Liver (tissue), 9 donors: ENCODE results near the gene XYLT1. TPM values are rescaled to one million over a fixed set of nuclear protein-coding genes. Genes with fewer than 3 reads are reported as not detected.

ENCODE experiments used
- DNase-seq: peaks from one replicate; pipeline ENCODE4 v3.0.0-alpha.2; 2017; ENCODE audit warnings: low spot score
- H3K27ac ChIP-seq, 2 donors: one replicate each; pipeline ENCODE4 v1.7.0; 2013; ENCODE audit warnings: inconsistent platforms in 2 of 2, low read length in 2 of 2, control low read depth in 1 of 2, low read depth in 1 of 2, mild to moderate bottlenecking in 1 of 2
- H3K27me3 ChIP-seq, 4 donors: one replicate each; pipeline versions ENCODE4 v1.6.1 to v1.7.0; 2013; ENCODE audit warnings: low read length in 3 of 4, inconsistent platforms in 1 of 4, mild to moderate bottlenecking in 1 of 4, moderate library complexity in 1 of 4; ENCODE audit not compliant: control insufficient read depth in 4 of 4, insufficient read depth in 4 of 4
- H3K36me3 ChIP-seq, 4 donors: one replicate each; pipeline versions ENCODE4 v1.6.1 to v1.7.0; 2013; ENCODE audit warnings: low read length in 3 of 4, mild to moderate bottlenecking in 3 of 4, low read depth in 1 of 4, moderate library complexity in 1 of 4; ENCODE audit not compliant: control insufficient read depth in 4 of 4, insufficient read depth in 3 of 4
- H3K4me1 ChIP-seq, 4 donors: one replicate each; pipeline versions ENCODE4 v1.6.1 to v1.7.0; 2013; ENCODE audit warnings: low read length in 3 of 4, mild to moderate bottlenecking in 3 of 4, moderate library complexity in 1 of 4; ENCODE audit not compliant: control insufficient read depth in 4 of 4, insufficient read depth in 4 of 4
- H3K4me3 ChIP-seq, 3 donors: one replicate each; pipeline versions ENCODE4 v1.6.1 to v1.7.0; 2013; ENCODE audit warnings: low read length in 3 of 3, control low read depth in 1 of 3, low read depth in 1 of 3, mild to moderate bottlenecking in 1 of 3
- H3K9ac ChIP-seq, 2 donors: one replicate each; pipeline ENCODE4 v1.7.0; 2013; ENCODE audit warnings: low read length in 2 of 2, mild to moderate bottlenecking in 2 of 2, moderate library complexity in 2 of 2, control low read depth in 1 of 2, low read depth in 1 of 2
- H3K9me3 ChIP-seq, 4 donors: one replicate each; pipeline versions ENCODE4 v1.6.1 to v1.7.0; 2013; ENCODE audit warnings: low read length in 3 of 4; ENCODE audit not compliant: control insufficient read depth in 4 of 4
- ATF3 ChIP-seq: IDR thresholded peaks from 2 replicates; pipeline ENCODE4 v1.6.1; 2016; ENCODE audit warnings: antibody characterized with exemption
- EGR1 ChIP-seq, 2 donors: IDR thresholded peaks; 2 replicates each; pipeline ENCODE4 v1.6.1; 2016 to 2018; ENCODE audit warnings: antibody characterized with exemption in 2 of 2, low read depth in 2 of 2
- FOXA1 ChIP-seq: IDR thresholded peaks from 2 replicates; pipeline ENCODE4 v1.6.1; 2016; ENCODE audit warnings: antibody characterized with exemption
- FOXA2 ChIP-seq: IDR thresholded peaks from 2 replicates; pipeline ENCODE4 v1.6.1; 2016; ENCODE audit warnings: antibody characterized with exemption
- HNF4A ChIP-seq, 2 donors: conservative IDR thresholded peaks; 2 replicates each; pipeline ENCODE4 v1.6.1; 2016; ENCODE audit warnings: antibody characterized with exemption in 2 of 2, mild to moderate bottlenecking in 2 of 2
- HNF4G ChIP-seq: IDR thresholded peaks from 2 replicates; pipeline ENCODE4 v1.6.1; 2016; ENCODE audit warnings: antibody characterized with exemption
- NR2F2 ChIP-seq: IDR thresholded peaks from 2 replicates; pipeline ENCODE4 v1.6.1; 2016; ENCODE audit warnings: antibody characterized with exemption
- RAD21 ChIP-seq, 2 donors: IDR thresholded peaks; 2 replicates each; pipeline ENCODE4 v1.6.1; 2016; ENCODE audit warnings: antibody characterized with exemption in 2 of 2, mild to moderate bottlenecking in 2 of 2
- REST ChIP-seq: IDR thresholded peaks from 2 replicates; pipeline ENCODE4 v1.6.1; 2016; ENCODE audit warnings: antibody characterized with exemption, mild to moderate bottlenecking
- RXRA ChIP-seq, 2 donors: IDR thresholded peaks; 2 replicates each; pipeline ENCODE4 v1.6.1; 2017 to 2018; ENCODE audit warnings: antibody characterized with exemption in 2 of 2, mild to moderate bottlenecking in 1 of 2
- SP1 ChIP-seq: IDR thresholded peaks from 2 replicates; pipeline ENCODE4 v1.6.1; 2018; ENCODE audit warnings: antibody characterized with exemption, mild to moderate bottlenecking
- TAF1 ChIP-seq: conservative IDR thresholded peaks from 2 replicates; pipeline ENCODE4 v1.6.1; 2016; ENCODE audit warnings: antibody characterized with exemption, mild to moderate bottlenecking
- YY1 ChIP-seq: IDR thresholded peaks from 2 replicates; pipeline ENCODE4 v1.6.1; 2016; ENCODE audit warnings: antibody characterized with exemption, mild to moderate bottlenecking
- WGBS: extraction: QIAGEN DNeasy Blood & Tissue Kit; methylation state at CpG from one replicate; pipeline ENCODE4 v1.1.7; 2013; 5-methylcytosine and 5-hydroxymethylcytosine counted together
- polyA plus RNA-seq, 2 donors: library from polyadenylated mRNA; stranded (reverse) in 1 of 2; unstranded in 1 of 2; fragments of 200-250 nt in 1 of 2; fragments of >200 nt in 1 of 2; fragmentation: Nextera tagmentation in 1 of 2; extraction: Ambion mirVana in 1 of 2; gene quantifications; one replicate each; pipeline versions ENCODE4 v1.2.1 to v1.2.3, GENCODE V29; 2013 to 2015
- total RNA-seq, 2 donors: library from RNA; depleted of rRNA; stranded (reverse); fragments of >200 nt; gene quantifications; one replicate each; pipeline ENCODE4 v1.2.3, GENCODE V29; 2014
- TF ChIP-seq, protein P1 (sequence below): IDR thresholded peaks from 2 replicates; pipeline ENCODE4 v1.6.1; 2016; ENCODE audit warnings: antibody characterized with exemption
- TF ChIP-seq, protein P2 (sequence below): IDR thresholded peaks from 2 replicates; pipeline ENCODE4 v1.6.1; 2016; ENCODE audit warnings: antibody characterized with exemption
- TF ChIP-seq, protein P3 (sequence below): fragments of 150-350 bp; IDR thresholded peaks from 2 replicates; pipeline ENCODE4 v1.5.1; 2017; ENCODE audit warnings: improper control_type of control experiment, low read depth, low read length; ENCODE audit not compliant: missing input control
- donor health status: healthy.
- donor health status: healthy.
- donor health status: healthy.
- donor health status: healthy.
- donor health status: healthy.

Gene XYLT1
- total and polyA plus RNA-seq, 4 donors, result 0.25 to 2.3 (median 0.53) TPM

DNA sequence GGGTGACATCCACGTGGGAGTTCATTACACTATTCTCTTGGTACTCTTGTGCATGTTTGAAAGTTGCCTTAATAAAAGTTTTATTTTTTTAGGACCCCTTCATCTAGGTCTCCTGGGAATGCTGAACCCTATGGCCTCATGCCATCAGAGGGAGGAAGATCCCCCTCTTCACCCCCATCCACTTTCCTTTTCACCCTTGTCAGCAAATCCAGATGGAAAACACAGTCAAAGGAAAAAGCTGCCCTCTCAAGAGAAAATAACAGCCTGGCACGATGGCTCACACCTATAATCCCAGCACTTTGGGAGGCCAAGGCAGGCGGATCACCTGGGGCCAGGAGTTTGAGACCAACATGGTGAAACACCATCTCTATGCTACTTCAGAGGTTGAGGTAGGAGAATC, 274.2 kb downstream of the XYLT1 start:
- TF ChIP-seq FOXA2, result no peak
- no peak for TF ChIP-seq TAF1
- TF ChIP-seq RAD21 (IDR thresholded peaks at IDR 0.05), result no peak
- no peak for TF ChIP-seq YY1
- no peak for TF ChIP-seq ATF3
- TF ChIP-seq HNF4G, result no peak
- no peak for TF ChIP-seq FOXA1
- TF ChIP-seq, protein P1, sequence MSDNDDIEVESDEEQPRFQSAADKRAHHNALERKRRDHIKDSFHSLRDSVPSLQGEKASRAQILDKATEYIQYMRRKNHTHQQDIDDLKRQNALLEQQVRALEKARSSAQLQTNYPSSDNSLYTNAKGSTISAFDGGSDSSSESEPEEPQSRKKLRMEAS, result no peak
- TF ChIP-seq, protein P2, sequence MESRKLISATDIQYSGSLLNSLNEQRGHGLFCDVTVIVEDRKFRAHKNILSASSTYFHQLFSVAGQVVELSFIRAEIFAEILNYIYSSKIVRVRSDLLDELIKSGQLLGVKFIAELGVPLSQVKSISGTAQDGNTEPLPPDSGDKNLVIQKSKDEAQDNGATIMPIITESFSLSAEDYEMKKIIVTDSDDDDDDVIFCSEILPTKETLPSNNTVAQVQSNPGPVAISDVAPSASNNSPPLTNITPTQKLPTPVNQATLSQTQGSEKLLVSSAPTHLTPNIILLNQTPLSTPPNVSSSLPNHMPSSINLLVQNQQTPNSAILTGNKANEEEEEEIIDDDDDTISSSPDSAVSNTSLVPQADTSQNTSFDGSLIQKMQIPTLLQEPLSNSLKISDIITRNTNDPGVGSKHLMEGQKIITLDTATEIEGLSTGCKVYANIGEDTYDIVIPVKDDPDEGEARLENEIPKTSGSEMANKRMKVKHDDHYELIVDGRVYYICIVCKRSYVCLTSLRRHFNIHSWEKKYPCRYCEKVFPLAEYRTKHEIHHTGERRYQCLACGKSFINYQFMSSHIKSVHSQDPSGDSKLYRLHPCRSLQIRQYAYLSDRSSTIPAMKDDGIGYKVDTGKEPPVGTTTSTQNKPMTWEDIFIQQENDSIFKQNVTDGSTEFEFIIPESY, result no peak
- TF ChIP-seq HNF4A (conservative IDR thresholded peaks at IDR 0.05), result no peak
- TF ChIP-seq SP1, result no peak
- H3K9ac ChIP-seq, result no peak overlapping the region
- DNase-seq, result no peak
- no peaks in the 10 kb centered on the region for H3K9me3 ChIP-seq
- 71% methylated on average over 3 of the region's 3 CpGs for WGBS
- no peak overlapping the region for H3K27ac ChIP-seq
- no peaks in the 10 kb centered on the region for H3K36me3 ChIP-seq
- no peaks in the 10 kb centered on the region for H3K4me1 ChIP-seq
- H3K4me3 ChIP-seq, result no peak overlapping the region
- no peaks in the 10 kb centered on the region for H3K27me3 ChIP-seq

- Histone ChIP-seq H3K27ac (no peak overlapping the region), H3K9ac (no peak overlapping the region), H3K36me3 (no peaks in the 10 kb centered on the region), H3K27me3 (no peaks in the 10 kb centered on the region), H3K4me1 (no peaks in the 10 kb centered on the region), H3K9me3 (no peaks in the 10 kb centered on the region), H3K4me3 (no peak overlapping the region)
- 56% methylated on average over 14 of the region's 14 CpGs for WGBS
- peak; percentile 48 for DNase-seq
- TF ChIP-seq, protein P3, sequence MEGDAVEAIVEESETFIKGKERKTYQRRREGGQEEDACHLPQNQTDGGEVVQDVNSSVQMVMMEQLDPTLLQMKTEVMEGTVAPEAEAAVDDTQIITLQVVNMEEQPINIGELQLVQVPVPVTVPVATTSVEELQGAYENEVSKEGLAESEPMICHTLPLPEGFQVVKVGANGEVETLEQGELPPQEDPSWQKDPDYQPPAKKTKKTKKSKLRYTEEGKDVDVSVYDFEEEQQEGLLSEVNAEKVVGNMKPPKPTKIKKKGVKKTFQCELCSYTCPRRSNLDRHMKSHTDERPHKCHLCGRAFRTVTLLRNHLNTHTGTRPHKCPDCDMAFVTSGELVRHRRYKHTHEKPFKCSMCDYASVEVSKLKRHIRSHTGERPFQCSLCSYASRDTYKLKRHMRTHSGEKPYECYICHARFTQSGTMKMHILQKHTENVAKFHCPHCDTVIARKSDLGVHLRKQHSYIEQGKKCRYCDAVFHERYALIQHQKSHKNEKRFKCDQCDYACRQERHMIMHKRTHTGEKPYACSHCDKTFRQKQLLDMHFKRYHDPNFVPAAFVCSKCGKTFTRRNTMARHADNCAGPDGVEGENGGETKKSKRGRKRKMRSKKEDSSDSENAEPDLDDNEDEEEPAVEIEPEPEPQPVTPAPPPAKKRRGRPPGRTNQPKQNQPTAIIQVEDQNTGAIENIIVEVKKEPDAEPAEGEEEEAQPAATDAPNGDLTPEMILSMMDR, result peak; percentile 29
- TF ChIP-seq SP1 (no peak), RAD21 (IDR thresholded peaks at IDR 0.05) (peak; percentile 36 to 66)
Measured at GRCh38 chr16:17194190-17194780, 276.5 kb downstream of the XYLT1 start.

- H3K9me3 ChIP-seq, result no peaks in the 10 kb centered on the region
- WGBS, result 89% methylated on average over 6 of the region's 6 CpGs
- H3K4me1 ChIP-seq, result no peaks in the 10 kb centered on the region
- no peak overlapping the region for H3K9ac ChIP-seq
- DNase-seq, result no peak
- H3K27me3 ChIP-seq, result no peaks in the 10 kb centered on the region
- H3K4me3 ChIP-seq, result no peak overlapping the region
- H3K27ac ChIP-seq, result no peak overlapping the region
- no peaks in the 10 kb centered on the region for H3K36me3 ChIP-seq
- no peak for TF ChIP-seq RXRA (IDR thresholded peaks at IDR 0.05)
- TF ChIP-seq, protein P1, result no peak
- TF ChIP-seq, protein P2, result no peak
- no peak for TF ChIP-seq RAD21 (IDR thresholded peaks at IDR 0.05)
- no peak for TF ChIP-seq YY1
- no peak for TF ChIP-seq NR2F2
- TF ChIP-seq FOXA2, result no peak
- no peak for TF ChIP-seq REST
- TF ChIP-seq EGR1 (IDR thresholded peaks at IDR 0.05; ENCODE audit: low read depth in 2 of 2), result no peak
- TF ChIP-seq FOXA1, result no peak
- TF ChIP-seq HNF4A (conservative IDR thresholded peaks at IDR 0.05), result no peak
- TF ChIP-seq ATF3, result no peak
Measured at GRCh38 chr16:17193566-17194100, 277.1 kb downstream of the XYLT1 start.
